Coronary artery (tissue), 2 donors: ENCODE data around the gene DCTN5.

Source experiments
- DNase-seq: peaks from one replicate; pipeline ENCODE4 v3.0.0-alpha.2; 2017; ENCODE audit warnings: low spot score
- H3K27ac ChIP-seq, 2 donors: fragments of 200-600 bp; sonication (generic); one replicate each; pipeline ENCODE4 v1.5.1; 2016 to 2019
- H3K4me3 ChIP-seq: fragments of 200-600 bp; sonication (generic); 2 replicates; pipeline ENCODE4 v1.5.1; 2016; ENCODE audit warnings: mild to moderate bottlenecking, moderate library complexity
- TF ChIP-seq, protein P1 (sequence below): fragments of 200-600 bp; sonication (generic); IDR thresholded peaks from one replicate; pipeline ENCODE4 v1.5.1; 2019; ENCODE audit warnings: antibody characterized with exemption

The DCTN5 gene

DNA sequence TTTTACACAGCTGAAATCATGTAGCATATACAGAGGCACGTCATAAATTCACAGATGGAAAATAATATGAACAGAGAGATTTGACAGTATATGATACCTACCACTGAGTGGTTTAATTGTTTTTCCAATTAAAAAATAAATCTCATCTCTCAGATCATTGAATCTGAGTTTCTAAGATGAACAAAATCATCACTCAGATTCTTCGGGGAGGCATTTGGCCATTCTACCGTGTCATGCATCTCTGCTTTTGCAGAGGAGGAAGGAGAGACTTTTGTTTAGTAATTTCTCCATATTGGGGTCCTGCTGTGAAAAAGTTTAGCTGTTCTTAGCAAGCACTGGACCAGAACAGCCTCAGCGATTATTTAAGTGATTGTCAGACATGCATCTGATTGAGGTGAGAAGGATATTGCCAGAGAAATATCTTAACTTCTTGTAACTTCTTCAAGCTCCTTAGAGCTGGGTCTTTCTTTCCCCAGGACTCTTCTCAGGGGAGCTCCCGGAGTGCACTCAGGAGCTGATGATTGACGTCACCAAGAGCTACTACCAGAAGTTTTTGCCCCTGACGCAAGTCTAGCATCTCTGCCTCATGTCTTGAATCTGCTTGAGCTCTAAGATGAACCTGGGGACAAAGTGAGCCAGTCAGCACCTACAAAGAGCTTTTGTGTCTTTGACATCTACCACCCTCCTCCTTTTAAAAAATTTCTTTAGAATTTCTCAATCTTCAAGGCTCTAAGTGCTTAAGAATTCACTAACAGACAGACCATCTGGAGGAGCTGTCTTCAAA, 25.5 kb downstream of the DCTN5 start:
- Histone ChIP-seq H3K4me3 (no peak overlapping the region), H3K27ac (no peak overlapping the region)
- TF ChIP-seq, protein P1, sequence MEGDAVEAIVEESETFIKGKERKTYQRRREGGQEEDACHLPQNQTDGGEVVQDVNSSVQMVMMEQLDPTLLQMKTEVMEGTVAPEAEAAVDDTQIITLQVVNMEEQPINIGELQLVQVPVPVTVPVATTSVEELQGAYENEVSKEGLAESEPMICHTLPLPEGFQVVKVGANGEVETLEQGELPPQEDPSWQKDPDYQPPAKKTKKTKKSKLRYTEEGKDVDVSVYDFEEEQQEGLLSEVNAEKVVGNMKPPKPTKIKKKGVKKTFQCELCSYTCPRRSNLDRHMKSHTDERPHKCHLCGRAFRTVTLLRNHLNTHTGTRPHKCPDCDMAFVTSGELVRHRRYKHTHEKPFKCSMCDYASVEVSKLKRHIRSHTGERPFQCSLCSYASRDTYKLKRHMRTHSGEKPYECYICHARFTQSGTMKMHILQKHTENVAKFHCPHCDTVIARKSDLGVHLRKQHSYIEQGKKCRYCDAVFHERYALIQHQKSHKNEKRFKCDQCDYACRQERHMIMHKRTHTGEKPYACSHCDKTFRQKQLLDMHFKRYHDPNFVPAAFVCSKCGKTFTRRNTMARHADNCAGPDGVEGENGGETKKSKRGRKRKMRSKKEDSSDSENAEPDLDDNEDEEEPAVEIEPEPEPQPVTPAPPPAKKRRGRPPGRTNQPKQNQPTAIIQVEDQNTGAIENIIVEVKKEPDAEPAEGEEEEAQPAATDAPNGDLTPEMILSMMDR, result no peak
- DNase-seq, result no peak

DNA sequence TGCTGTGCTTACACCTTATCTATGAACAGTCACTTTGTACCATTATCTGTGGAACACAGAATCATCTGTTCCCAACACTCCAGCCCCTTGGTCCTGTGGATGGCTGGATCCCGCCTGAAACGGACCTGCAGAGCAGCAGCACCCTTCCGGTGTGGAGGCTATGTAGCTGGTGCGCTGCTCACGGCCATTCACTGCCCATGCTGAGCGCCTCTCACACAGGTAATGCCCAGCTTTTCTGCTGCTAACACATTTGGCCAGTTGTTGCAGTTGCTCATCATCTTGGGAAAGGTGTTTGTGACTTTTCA, 26.0 kb downstream of the DCTN5 start:
- TF ChIP-seq, protein P1, result no peak
- no peak overlapping the region for H3K4me3 ChIP-seq
- no peak for DNase-seq
- no peak overlapping the region for H3K27ac ChIP-seq

DNA sequence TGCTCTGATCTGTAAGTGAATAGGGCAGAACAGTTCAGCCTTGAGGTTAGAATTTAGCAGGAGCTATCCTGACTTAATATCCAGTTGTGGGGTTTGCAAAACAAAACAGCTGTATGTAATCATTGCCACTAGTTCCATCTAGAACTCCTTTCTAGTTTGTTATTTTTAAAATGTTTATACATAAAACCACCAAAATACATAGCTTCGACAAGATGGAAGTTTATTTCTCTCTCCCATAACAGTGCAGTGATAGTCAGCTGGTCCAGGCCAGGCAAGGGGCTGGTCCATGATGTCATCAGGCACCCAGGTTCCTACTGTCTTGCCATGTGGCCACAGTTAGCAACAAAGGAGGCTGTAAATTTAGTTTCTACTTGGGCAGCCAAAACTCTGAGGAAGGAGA, 27.0 kb downstream of the DCTN5 start:
- DNase-seq, result no peak
- H3K4me3 ChIP-seq, result no peak overlapping the region
- TF ChIP-seq, protein P1, result no peak
- no peak overlapping the region for H3K27ac ChIP-seq

DNA sequence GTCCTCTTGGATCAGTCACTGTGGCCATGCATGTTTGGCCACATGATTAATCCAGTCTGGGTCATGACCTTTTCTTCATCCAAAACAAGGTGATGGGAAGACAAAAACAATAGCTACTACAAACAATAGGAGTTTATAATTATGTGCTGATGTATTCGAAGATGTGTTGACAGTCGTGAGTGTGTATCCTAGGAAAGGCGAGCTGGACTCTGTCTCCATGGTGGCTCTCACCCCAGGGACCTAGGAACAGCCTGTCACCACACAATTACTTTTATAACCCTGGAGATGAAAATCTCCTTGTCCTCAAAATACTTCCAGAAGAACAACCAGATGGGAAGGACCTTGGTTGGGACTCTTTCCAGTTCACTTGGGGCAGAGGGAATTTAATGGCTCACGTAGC, 27.6 kb downstream of the DCTN5 start:
- Histone ChIP-seq H3K4me3 (no peak overlapping the region), H3K27ac (no peak overlapping the region)
- no peak for DNase-seq
- TF ChIP-seq, protein P1, result no peak

DNA sequence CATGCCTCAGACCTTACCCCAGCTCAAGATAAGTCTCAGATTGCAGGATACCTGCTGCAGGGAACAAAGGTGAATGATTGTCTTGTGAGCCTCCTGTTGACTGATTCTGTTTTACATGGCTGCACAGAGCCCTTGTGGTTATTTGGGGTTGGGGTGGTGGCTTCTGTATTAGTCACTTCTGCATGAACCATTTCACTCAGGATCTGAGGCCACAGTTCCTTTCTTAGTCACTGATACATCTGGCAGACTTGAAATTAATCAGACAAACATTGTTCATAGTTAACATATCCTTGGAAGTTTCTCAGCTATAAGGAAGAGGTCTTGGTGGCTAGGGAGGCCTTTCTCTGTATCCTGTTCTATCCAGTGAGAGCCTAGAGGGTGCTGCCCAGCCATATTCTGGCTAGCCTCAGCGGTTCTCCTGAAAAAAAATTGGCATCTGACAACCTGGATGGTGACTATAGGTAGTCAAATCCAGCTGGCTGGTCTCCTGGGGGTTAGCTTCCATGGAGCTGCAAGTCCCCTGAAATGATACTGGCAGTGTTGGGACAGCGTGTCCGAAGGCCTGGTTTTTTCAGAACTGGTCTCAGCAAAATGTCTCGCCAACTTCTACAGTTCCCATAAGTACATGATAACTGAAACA, 29.0 kb downstream of the DCTN5 start:
- Histone ChIP-seq H3K27ac (no peak overlapping the region), H3K4me3 (no peak overlapping the region)
- DNase-seq, result no peak
- TF ChIP-seq, protein P1, result no peak

DNA sequence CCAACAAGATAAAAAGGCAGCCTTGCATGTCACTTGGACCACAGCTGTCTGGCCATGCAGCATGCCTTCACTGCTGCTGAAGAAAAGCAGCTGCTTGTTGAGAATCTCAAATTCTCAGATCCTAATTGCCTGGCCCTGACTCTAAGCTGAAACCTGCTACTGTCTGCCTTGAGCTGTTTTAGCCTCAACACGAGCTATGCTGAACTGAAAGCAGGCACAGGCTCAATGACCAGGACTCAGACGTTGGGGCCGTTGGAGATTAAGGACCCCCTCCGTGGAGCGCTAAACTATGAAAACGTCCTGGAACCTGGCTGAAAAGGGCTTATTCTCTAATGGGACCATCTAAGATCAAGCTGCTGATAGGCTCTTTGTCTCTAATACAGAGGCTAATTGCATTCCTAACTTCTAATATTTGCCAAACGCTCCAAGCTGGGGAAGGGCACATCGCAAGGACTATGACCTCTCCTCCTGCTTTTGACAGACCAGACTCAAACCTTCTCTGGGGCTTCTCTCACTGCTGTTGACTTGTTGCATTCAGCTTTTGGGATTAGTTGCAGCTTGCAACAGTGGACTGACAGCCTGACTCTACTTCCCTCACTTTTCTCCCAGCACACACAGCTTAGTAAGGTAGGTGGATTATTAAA, 32.8 kb downstream of the DCTN5 start:
- TF ChIP-seq, protein P1, result no peak
- no peak overlapping the region for H3K27ac ChIP-seq
- H3K4me3 ChIP-seq, result no peak overlapping the region
- no peak for DNase-seq
